Parathyroid adenoma (tissue), 2 donors: ENCODE measurements around the gene MED16.
"Not testable (repeated sequence)": the region's sequence is repeated elsewhere in the genome, so short reads cannot be mapped to it uniquely, and the experiment has no call there.

Source experiments
- H2AFZ ChIP-seq: fragments of 300-600 bp; sonication (generic); one replicate; pipeline ENCODE4 v1.7.0; 2017; ENCODE audit warnings: antibody characterized with exemption, mild to moderate bottlenecking
- H3K27ac ChIP-seq: fragments of 300-600 bp; sonication (generic); one replicate; pipeline ENCODE4 v1.7.0; 2017
- H3K27me3 ChIP-seq: fragments of 300-600 bp; sonication (generic); one replicate; pipeline ENCODE4 v1.7.0; 2017; ENCODE audit warnings: low read length; ENCODE audit not compliant: control insufficient read depth, insufficient read depth
- H3K36me3 ChIP-seq: fragments of 300-600 bp; sonication (generic); one replicate; pipeline ENCODE4 v1.7.0; 2017; ENCODE audit warnings: low read length; ENCODE audit not compliant: control insufficient read depth, insufficient read depth
- H3K4me1 ChIP-seq: fragments of 300-600 bp; sonication (generic); one replicate; pipeline ENCODE4 v1.7.0; 2017; ENCODE audit warnings: control low read depth
- H3K4me2 ChIP-seq: fragments of 300-600 bp; sonication (generic); one replicate; pipeline ENCODE4 v1.7.0; 2017; ENCODE audit warnings: low read length
- H3K4me3 ChIP-seq: fragments of 300-600 bp; sonication (generic); one replicate; pipeline ENCODE4 v1.7.0; 2017; ENCODE audit warnings: low read depth, low read length
- H3K79me2 ChIP-seq: fragments of 300-600 bp; sonication (generic); one replicate; pipeline ENCODE4 v1.7.0; 2017; ENCODE audit warnings: control low read depth
- H3K9ac ChIP-seq: fragments of 300-600 bp; sonication (generic); one replicate; pipeline ENCODE4 v1.7.0; 2017; ENCODE audit warnings: mild to moderate bottlenecking
- H3K9me3 ChIP-seq: fragments of 300-600 bp; sonication (generic); one replicate; pipeline ENCODE4 v1.7.0; 2017; ENCODE audit warnings: low read length; ENCODE audit not compliant: control insufficient read depth
- TF ChIP-seq, protein P1 (sequence below): fragments of 300-600 bp; sonication (generic); IDR thresholded peaks from one replicate; pipeline ENCODE4 v1.7.0; 2017; ENCODE audit warnings: antibody characterized with exemption, mild to moderate bottlenecking
- donor health status: primary hyperparathyroidism.

The MED16 gene

DNA sequence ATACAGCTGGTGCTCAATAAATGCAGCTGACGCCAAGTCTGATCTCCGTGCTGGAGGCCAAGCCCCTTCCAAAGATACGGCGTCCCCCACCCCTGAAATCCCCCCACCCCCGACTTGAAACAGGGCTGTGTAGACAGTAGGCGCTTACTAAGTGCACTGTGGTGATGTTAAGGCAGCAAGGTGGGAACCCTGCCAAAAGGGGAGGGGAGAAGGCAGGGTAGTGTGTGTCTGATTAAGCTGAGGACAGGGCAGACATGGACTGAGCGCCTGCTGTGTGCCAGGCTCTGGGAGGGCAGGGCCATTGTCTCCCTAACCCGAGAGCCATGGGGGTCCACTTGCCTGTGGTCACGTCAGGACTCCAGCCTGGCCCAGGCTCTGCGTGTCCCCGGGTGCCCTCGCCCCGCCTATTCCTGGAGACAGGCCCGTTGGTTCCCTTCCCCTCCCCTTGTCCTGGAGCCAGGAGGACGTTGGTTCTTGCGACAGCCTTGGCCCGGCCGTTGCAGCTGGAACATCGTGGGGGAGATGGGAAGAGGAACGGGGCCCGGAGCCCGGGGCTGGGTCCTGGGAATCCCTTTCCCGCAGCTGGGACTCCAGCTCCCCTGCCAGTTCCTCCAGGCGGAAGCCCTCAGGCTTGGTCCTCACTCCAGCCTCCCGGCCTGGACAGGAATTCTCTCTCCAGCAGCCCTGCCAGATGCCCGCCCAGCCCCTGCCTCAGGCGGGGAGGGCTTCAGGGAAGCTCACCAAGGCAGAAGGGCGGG, 42.6 kb downstream of the MED16 start:
- Histone ChIP-seq H3K4me2 (peak overlapping the region; percentile 31), H3K27me3 (no peaks in the 10 kb centered on the region), H3K4me3 (peak overlapping the region; percentile 5), H3K27ac (peak overlapping the region; percentile 30), H3K9me3 (no peaks in the 10 kb centered on the region), H3K36me3 (no peaks in the 10 kb centered on the region), H3K4me1 (peaks cover 4% of the 10 kb centered on the region), H3K79me2 (no peaks in the 10 kb centered on the region), H2AFZ (peak overlapping the region; percentile 75), H3K9ac (no peak overlapping the region)
- TF ChIP-seq, protein P1, sequence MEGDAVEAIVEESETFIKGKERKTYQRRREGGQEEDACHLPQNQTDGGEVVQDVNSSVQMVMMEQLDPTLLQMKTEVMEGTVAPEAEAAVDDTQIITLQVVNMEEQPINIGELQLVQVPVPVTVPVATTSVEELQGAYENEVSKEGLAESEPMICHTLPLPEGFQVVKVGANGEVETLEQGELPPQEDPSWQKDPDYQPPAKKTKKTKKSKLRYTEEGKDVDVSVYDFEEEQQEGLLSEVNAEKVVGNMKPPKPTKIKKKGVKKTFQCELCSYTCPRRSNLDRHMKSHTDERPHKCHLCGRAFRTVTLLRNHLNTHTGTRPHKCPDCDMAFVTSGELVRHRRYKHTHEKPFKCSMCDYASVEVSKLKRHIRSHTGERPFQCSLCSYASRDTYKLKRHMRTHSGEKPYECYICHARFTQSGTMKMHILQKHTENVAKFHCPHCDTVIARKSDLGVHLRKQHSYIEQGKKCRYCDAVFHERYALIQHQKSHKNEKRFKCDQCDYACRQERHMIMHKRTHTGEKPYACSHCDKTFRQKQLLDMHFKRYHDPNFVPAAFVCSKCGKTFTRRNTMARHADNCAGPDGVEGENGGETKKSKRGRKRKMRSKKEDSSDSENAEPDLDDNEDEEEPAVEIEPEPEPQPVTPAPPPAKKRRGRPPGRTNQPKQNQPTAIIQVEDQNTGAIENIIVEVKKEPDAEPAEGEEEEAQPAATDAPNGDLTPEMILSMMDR = no peak

- H2AFZ ChIP-seq, H3K4me2 ChIP-seq, H3K9me3 ChIP-seq, H3K9ac ChIP-seq, H3K79me2 ChIP-seq, H3K4me3 ChIP-seq, H3K27me3 ChIP-seq, H3K4me1 ChIP-seq, H3K27ac ChIP-seq, H3K36me3 ChIP-seq: not testable (repeated sequence)
Observed at GRCh38 chr19:849195-849594, 43.8 kb downstream of the MED16 start.

DNA sequence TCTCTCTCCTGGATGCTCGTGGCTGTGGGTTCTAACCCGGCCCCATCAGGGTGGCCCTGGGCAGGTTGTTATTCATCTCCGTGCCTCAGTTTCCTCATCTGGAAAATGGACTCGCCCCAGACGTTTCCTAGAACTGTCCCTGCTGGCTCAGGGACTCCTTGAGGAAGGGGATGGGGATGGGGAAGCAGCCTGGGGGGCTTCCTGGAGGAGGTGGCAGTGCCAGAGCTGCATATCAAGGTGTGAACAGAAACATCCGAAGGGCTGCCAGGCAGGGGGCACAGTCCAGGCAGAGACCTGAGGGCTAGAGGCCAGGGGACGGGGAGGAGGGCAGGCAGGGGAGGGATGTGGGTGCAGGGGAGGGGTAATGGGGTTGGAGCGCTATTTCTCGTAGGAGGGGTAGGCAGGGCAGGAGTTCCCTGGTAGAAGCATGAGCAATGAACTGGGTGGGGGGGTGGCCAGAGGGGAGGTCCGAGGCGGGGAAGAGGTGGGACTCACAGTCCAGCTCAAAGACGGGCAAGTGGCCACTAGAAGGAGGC, 44.5 kb downstream of the MED16 start:
- H3K4me1 ChIP-seq = peaks cover 9% of the 10 kb centered on the region
- H3K4me2 ChIP-seq = no peak overlapping the region
- H3K79me2 ChIP-seq = no peaks in the 10 kb centered on the region
- no peaks in the 10 kb centered on the region for H3K36me3 ChIP-seq
- no peak overlapping the region for H2AFZ ChIP-seq
- no peak overlapping the region for H3K27ac ChIP-seq
- H3K9ac ChIP-seq = no peak overlapping the region
- H3K9me3 ChIP-seq = no peaks in the 10 kb centered on the region
- TF ChIP-seq, protein P1 = no peak
- no peaks in the 10 kb centered on the region for H3K27me3 ChIP-seq
- H3K4me3 ChIP-seq = no peak overlapping the region

GRCh38 chr19:845707-846521, 47.1 kb downstream of the MED16 start:
- Histone ChIP-seq H3K9me3 (no peaks in the 10 kb centered on the region), H3K9ac (no peak overlapping the region), H3K4me2 (no peak overlapping the region), H3K4me1 (peaks cover 12% of the 10 kb centered on the region), H3K4me3 (no peak overlapping the region), H3K36me3 (no peaks in the 10 kb centered on the region), H2AFZ (no peak overlapping the region), H3K79me2 (no peaks in the 10 kb centered on the region), H3K27ac (no peak overlapping the region), H3K27me3 (no peaks in the 10 kb centered on the region)
- TF ChIP-seq, protein P1 = no peak

DNA sequence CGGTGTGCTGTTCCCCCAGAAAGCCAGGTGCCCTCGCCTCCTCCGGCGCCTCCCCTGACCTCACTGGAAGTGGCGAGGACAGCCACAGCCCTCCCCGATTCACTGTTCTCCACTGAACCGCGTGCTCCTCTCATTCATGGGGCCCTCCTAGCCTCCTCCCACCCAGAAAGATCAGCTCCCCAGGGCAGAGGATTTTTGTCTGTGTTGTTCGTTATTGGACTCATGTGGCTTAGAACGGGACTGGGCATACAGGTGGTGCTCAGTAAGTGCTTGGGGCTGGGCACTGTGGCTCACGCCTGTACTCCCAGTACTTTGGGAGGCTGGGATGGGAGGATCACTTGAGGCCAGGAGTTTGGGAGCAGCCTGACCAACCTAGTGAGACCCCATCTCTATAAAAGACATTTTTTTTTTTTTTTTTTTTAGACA, 48.4 kb downstream of the MED16 start:
- TF ChIP-seq, protein P1 = no peak
- Histone ChIP-seq H3K27ac (no peak overlapping the region), H2AFZ (no peak overlapping the region), H3K36me3 (no peaks in the 10 kb centered on the region), H3K79me2 (no peaks in the 10 kb centered on the region), H3K4me2 (no peak overlapping the region), H3K4me1 (peaks cover 7% of the 10 kb centered on the region), H3K4me3 (no peak overlapping the region), H3K9ac (no peak overlapping the region), H3K9me3 (no peaks in the 10 kb centered on the region), H3K27me3 (no peaks in the 10 kb centered on the region)
